K562 (cell line): ENCODE data around the gene SOSTDC1. TPM values are rescaled to one million over a fixed set of nuclear protein-coding genes. Genes with fewer than 3 reads are reported as not detected.

ENCODE experiments used
- CTBP1 ChIP-seq: fragments of 450-650 bp; IDR thresholded peaks from 2 replicates; pipeline ENCODE4 v1.6.1; 2016; ENCODE audit warnings: borderline replicate concordance
- DPF2 ChIP-seq: fragments of 450-650 bp; IDR thresholded peaks from 2 replicates; pipeline ENCODE4 v1.6.1; 2016
- FOXA3 ChIP-seq, 2 experiments: fragments of 450-650 bp in 1 of 2; sonication (generic) in 1 of 2; formaldehyde crosslinking; IDR thresholded peaks in 1 of 2; conservative IDR thresholded peaks in 1 of 2; 2 replicates each; pipeline versions ENCODE4 v1.4.0 to v1.8.0; 2020 to 2022; ENCODE audit warnings: mild to moderate bottlenecking in 2 of 2, missing genetic modification reagents in 1 of 2
- TAL1 ChIP-seq: fragments of 450-650 bp; IDR thresholded peaks from 2 replicates; pipeline ENCODE4 v1.6.1; 2016; ENCODE audit warnings: mild to moderate bottlenecking
- TCF3 ChIP-seq: sonication (generic); formaldehyde crosslinking; IDR thresholded peaks from 2 replicates; pipeline ENCODE4 v1.4.0; 2020; ENCODE audit warnings: mild to moderate bottlenecking, missing genetic modification reagents
- polyA plus RNA-seq, 8 experiments: library from polyadenylated mRNA; depleted of rRNA in 4 of 8; stranded (reverse) in 5 of 8; unstranded in 3 of 8; fragments of >200 nt; fragmentation: Nextera tagmentation in 2 of 8; fragmentation: Illumina TruSeq in 1 of 8; extraction: Ambion mirVana in 2 of 8; extraction: Trizol in 1 of 8; gene quantifications; 2 replicates each; pipeline versions ENCODE4 v1.2.1 to v1.2.3, GENCODE V29; 2011 to 2014; ENCODE audit warnings: inconsistent platforms in 1 of 8, missing spikeins in 1 of 8
- total RNA-seq, 7 experiments: library from RNA; depleted of rRNA in 6 of 7; stranded (reverse); fragments of >200 nt in 6 of 7; fragmentation: Illumina TruSeq in 2 of 7; extraction: Trizol in 2 of 7; gene quantifications; 2 replicates each; pipeline versions ENCODE4 v1.2.1 to v1.2.3, GENCODE V29; 2011 to 2021; ENCODE audit warnings: low replicate concordance in 1 of 7
- TF ChIP-seq, protein P1 (sequence below), 2 experiments: fragments of 200-800 bp in 1 of 2; sonication (Bioruptor generic) in 1 of 2; sonication (generic) in 1 of 2; formaldehyde crosslinking in 1 of 2; IDR thresholded peaks in 1 of 2; conservative IDR thresholded peaks in 1 of 2; 2 replicates each; pipeline versions ENCODE4 v1.5.0 to v1.6.1; 2016 to 2020; ENCODE audit warnings: missing compliant biosample characterization in 1 of 2, missing genetic modification characterization in 1 of 2, missing genetic modification reagents in 1 of 2
- TF ChIP-seq, protein P2 (sequence below): fragments of 450-650 bp; formaldehyde crosslinking; IDR thresholded peaks from 2 replicates; pipeline ENCODE4 v1.4.0; 2020; ENCODE audit warnings: mild to moderate bottlenecking, mixed read lengths
- TF ChIP-seq, protein P3 (sequence below): fragments of 450-650 bp; formaldehyde crosslinking; IDR thresholded peaks from 2 replicates; pipeline ENCODE4 v1.4.0; 2020; ENCODE audit warnings: mild to moderate bottlenecking, moderate library complexity

SOSTDC1 gene
- total and polyA plus RNA-seq, 9 of the 15 experiments (the other 6 are each of a cell fraction or from before 2014, with no cell fraction given), result 8.3 to 48.6 (median 15.9) TPM

DNA sequence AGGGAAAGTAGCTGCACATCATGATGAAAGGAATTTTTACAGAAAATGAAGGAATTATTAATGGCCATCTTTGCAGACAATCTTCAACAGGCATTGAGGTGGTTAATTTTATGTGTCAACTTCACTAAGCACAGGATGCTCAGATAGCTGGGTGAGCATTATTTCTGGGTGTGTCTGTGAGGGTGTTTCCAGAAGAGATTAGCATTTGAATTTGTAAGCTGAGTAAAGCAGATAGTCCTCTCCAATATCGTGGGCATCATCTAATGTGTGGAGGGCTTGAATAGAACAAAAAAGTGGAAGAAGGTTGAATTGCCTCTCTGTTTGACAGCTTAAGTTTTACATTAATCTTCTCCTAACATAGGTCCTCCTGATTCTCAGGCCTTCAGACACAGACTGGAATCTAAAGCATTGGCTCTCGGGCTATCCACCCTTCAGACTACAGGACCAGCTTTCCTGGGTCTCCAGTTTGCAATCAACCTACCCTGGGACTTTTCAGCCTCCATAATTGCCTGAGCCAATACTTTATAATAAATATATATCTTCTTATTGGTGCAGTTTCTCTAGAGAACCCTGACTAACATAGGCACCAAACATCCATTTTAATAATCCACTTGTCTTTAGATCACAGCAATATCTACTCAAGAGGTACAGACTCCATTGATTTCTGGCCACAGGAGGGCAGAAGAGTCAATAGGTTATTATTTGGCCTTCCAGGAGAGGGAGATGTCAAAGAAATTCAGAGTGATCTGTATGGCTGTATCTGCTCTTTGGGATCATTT, 33.7 kb downstream of the SOSTDC1 start (continued):
- TF ChIP-seq, protein P1, sequence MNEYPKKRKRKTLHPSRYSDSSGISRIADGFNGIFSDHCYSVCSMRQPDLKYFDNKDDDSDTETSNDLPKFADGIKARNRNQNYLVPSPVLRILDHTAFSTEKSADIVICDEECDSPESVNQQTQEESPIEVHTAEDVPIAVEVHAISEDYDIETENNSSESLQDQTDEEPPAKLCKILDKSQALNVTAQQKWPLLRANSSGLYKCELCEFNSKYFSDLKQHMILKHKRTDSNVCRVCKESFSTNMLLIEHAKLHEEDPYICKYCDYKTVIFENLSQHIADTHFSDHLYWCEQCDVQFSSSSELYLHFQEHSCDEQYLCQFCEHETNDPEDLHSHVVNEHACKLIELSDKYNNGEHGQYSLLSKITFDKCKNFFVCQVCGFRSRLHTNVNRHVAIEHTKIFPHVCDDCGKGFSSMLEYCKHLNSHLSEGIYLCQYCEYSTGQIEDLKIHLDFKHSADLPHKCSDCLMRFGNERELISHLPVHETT (CRISPR knock-in tag; conservative IDR thresholded peaks at IDR 0.05 in 1 of 2, IDR thresholded peaks at IDR 0.05 in 1 of 2), result peak in 1 of 2 experiments; percentile 47; a peak in 1 of 4 replicates
- TF ChIP-seq CTBP1 (peak; percentile 43; the same call in 1 of the 2 replicates), TCF3 (CRISPR knock-in tag) (peak; percentile 57), TAL1 (peak; percentile 79), DPF2 (peak; percentile 42; the same call in 1 of the 2 replicates), FOXA3 (CRISPR knock-in tag; conservative IDR thresholded peaks at IDR 0.05 in 1 of 2, IDR thresholded peaks at IDR 0.05 in 1 of 2) (peak in 1 of 2 experiments; percentile 93; a peak in 2 of 4 replicates)
- TF ChIP-seq, protein P2, sequence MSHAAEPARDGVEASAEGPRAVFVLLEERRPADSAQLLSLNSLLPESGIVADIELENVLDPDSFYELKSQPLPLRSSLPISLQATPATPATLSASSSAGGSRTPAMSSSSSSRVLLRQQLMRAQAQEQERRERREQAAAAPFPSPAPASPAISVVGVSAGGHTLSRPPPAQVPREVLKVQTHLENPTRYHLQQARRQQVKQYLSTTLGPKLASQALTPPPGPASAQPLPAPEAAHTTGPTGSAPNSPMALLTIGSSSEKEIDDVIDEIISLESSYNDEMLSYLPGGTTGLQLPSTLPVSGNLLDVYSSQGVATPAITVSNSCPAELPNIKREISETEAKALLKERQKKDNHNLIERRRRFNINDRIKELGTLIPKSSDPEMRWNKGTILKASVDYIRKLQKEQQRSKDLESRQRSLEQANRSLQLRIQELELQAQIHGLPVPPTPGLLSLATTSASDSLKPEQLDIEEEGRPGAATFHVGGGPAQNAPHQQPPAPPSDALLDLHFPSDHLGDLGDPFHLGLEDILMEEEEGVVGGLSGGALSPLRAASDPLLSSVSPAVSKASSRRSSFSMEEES (CRISPR knock-in tag), result no peak
- TF ChIP-seq, protein P3, sequence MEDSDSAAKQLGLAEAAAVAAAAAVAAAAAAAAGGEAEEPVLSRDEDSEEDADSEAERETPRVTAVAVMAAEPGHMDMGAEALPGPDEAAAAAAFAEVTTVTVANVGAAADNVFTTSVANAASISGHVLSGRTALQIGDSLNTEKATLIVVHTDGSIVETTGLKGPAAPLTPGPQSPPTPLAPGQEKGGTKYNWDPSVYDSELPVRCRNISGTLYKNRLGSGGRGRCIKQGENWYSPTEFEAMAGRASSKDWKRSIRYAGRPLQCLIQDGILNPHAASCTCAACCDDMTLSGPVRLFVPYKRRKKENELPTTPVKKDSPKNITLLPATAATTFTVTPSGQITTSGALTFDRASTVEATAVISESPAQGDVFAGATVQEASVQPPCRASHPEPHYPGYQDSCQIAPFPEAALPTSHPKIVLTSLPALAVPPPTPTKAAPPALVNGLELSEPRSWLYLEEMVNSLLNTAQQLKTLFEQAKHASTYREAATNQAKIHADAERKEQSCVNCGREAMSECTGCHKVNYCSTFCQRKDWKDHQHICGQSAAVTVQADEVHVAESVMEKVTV (CRISPR knock-in tag), result peak; percentile 80
